ENCODE results near the gene STK17A. TPM values are rescaled to one million over a fixed set of nuclear protein-coding genes. Genes with fewer than 3 reads are reported as not detected.
"Not testable (repeated sequence)": the region's sequence is repeated elsewhere in the genome, so short reads cannot be mapped to it uniquely, and the experiment has no call there.

STK17A gene
- total RNA-seq, 2 experiments from 2014 or later, result 25.8 to 28.7 TPM

DNA sequence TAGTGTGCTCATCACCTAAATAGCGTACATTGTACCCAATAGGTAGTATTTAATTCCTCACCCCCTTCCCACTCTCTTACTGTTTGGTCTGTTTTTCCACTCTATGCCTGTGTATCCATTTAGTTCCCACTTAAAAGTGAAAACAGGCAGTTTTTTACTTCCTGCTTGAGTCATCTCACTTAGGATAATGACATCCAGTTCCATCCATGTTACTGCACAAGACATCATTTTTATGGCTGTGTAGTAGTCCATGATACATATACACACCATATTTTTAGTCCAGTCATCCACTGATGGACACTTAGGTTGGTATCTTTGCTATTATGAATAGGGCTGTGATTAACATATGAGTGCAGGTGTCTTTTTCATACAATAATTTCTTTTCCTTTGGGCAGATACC is 10.1 kb downstream of the STK17A start:
- no peaks in the 10 kb centered on the region for H3K9me2 ChIP-seq (ENCODE audit: insufficient read depth, low read length)
- H3K27ac ChIP-seq (ENCODE audit: low read depth, low read length, poor library complexity, severe bottlenecking), result no peak overlapping the region
- H3K79me2 ChIP-seq (ENCODE audit: insufficient read depth, low read depth, low read length), result peaks cover 82% of the 10 kb centered on the region
- H4K20me1 ChIP-seq (ENCODE audit: insufficient read depth, low read length), result peaks cover 17% of the 10 kb centered on the region
- no TSS peak for BruUV-seq (replicated peaks)
- intact Hi-C loops (cut with micrococcal nuclease; ENCODE audit: unreplicated experiment), result no loop called here
- no peak overlapping the region for H2AFZ ChIP-seq (ENCODE audit: low read length)
- peaks cover 66% of the 10 kb centered on the region for H3K4me1 ChIP-seq (ENCODE audit: insufficient read depth, low read length, poor library complexity, severe bottlenecking)
- TF ChIP-seq, protein P1, sequence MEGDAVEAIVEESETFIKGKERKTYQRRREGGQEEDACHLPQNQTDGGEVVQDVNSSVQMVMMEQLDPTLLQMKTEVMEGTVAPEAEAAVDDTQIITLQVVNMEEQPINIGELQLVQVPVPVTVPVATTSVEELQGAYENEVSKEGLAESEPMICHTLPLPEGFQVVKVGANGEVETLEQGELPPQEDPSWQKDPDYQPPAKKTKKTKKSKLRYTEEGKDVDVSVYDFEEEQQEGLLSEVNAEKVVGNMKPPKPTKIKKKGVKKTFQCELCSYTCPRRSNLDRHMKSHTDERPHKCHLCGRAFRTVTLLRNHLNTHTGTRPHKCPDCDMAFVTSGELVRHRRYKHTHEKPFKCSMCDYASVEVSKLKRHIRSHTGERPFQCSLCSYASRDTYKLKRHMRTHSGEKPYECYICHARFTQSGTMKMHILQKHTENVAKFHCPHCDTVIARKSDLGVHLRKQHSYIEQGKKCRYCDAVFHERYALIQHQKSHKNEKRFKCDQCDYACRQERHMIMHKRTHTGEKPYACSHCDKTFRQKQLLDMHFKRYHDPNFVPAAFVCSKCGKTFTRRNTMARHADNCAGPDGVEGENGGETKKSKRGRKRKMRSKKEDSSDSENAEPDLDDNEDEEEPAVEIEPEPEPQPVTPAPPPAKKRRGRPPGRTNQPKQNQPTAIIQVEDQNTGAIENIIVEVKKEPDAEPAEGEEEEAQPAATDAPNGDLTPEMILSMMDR (conservative IDR thresholded peaks at IDR 0.05; ENCODE audit: low read length), result no peak
- no peak for TF ChIP-seq EZH2phosphoT487 (IDR thresholded peaks at IDR 0.05; ENCODE audit: borderline replicate concordance, low read depth, low read length)
- CTCF ChIA-PET (ENCODE audit: unreplicated experiment), result no interaction called here
- peaks cover 30% of the 10 kb centered on the region for H3K36me3 ChIP-seq (ENCODE audit: insufficient read depth, low read length)
- peak overlapping the region; percentile 25 for H3K4me2 ChIP-seq (ENCODE audit: low read length)
- POLR2A ChIA-PET, result interaction anchor here (0.6 kb wide), 1 partner anchor 25 kb away, joined by 3 read pairs; no protein-coding TSS in a partner anchor
- DNase-seq (ENCODE audit: low spot score), result no peak
- H3K4me3 ChIP-seq (ENCODE audit: low read depth, low read length, poor library complexity, severe bottlenecking), result no peak overlapping the region
- no peaks in the 10 kb centered on the region for H3K9me3 ChIP-seq (ENCODE audit: low read length)

DNA sequence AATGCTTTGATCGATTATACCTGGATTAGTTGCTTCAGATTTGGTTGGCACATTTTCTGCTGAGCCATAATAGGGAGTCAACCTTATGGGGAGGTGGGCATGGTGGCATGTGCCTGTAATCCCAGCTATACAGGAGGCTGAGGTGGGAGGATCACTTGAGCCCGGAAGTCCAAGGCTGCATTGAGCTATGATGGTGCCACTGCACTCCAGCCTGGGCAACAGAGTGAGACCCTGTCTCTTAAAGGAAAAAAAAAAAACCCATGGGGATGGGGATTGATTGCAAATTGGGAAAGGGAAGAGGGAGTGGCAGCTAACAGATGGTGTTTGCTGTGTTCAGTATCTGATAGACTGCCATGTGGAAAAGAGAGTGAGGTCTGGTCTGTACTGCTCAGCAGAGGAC is 11.1 kb downstream of the STK17A start:
- H4K20me1 ChIP-seq (ENCODE audit: insufficient read depth, low read length), result peaks cover 17% of the 10 kb centered on the region
- H2AFZ ChIP-seq (ENCODE audit: low read length), result no peak overlapping the region
- peak overlapping the region; percentile 25; the same call in 1 of the 2 replicates for H3K4me2 ChIP-seq (ENCODE audit: low read length)
- no peak for TF ChIP-seq EZH2phosphoT487 (IDR thresholded peaks at IDR 0.05; ENCODE audit: borderline replicate concordance, low read depth, low read length)
- TF ChIP-seq, protein P1 (conservative IDR thresholded peaks at IDR 0.05; ENCODE audit: low read length), result no peak
- BruUV-seq (replicated peaks), result no TSS peak
- no peaks in the 10 kb centered on the region for H3K9me3 ChIP-seq (ENCODE audit: low read length)
- intact Hi-C loops (cut with micrococcal nuclease; ENCODE audit: unreplicated experiment), result no loop called here
- ChIA-PET POLR2A (interaction anchor here (0.5 to 1.5 kb wide), 8 partner anchors 8 to 479 kb away, joined by 3 to 4 read pairs (median 3); partner anchors contain the start of gene COA1), CTCF (ENCODE audit: unreplicated experiment) (no interaction called here)
- H3K9me2 ChIP-seq (ENCODE audit: insufficient read depth, low read length), result no peaks in the 10 kb centered on the region
- H3K4me3 ChIP-seq (ENCODE audit: low read depth, low read length, poor library complexity, severe bottlenecking), result no peak overlapping the region
- peaks cover 72% of the 10 kb centered on the region for H3K79me2 ChIP-seq (ENCODE audit: insufficient read depth, low read depth, low read length)
- H3K4me1 ChIP-seq (ENCODE audit: insufficient read depth, low read length, poor library complexity, severe bottlenecking), result peaks cover 55% of the 10 kb centered on the region
- H3K27ac ChIP-seq (ENCODE audit: low read depth, low read length, poor library complexity, severe bottlenecking), result no peak overlapping the region
- DNase-seq (ENCODE audit: low spot score), result no peak
- peaks cover 40% of the 10 kb centered on the region for H3K36me3 ChIP-seq (ENCODE audit: insufficient read depth, low read length)

DNA sequence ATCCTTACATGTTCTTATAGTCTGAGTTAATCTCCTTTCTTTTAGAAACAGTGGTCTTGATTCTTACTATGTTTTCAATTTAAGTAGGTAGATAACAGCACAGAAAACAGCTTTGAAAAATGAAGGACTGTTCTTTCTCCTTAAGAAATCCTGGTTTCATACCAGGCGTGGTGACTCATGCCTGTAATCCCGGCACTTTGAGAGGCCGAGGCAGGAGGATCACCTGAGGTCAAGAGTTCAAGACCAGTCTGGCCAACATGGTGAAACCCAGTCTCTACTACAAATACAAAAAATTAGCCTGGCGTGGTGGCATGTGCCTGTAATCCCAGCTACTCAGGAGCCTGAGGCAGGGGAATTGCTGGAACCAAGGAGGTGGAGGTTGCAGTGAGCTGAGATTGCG is 13.5 kb downstream of the STK17A start:
- H2AFZ ChIP-seq (ENCODE audit: low read length); H3K9me2 ChIP-seq (ENCODE audit: insufficient read depth, low read length); H3K27ac ChIP-seq (ENCODE audit: low read depth, low read length, poor library complexity, severe bottlenecking); BruUV-seq (replicated peaks); H3K9me3 ChIP-seq (ENCODE audit: low read length); H3K4me3 ChIP-seq (ENCODE audit: low read depth, low read length, poor library complexity, severe bottlenecking); DNase-seq (ENCODE audit: low spot score); intact Hi-C loops (cut with micrococcal nuclease; ENCODE audit: unreplicated experiment); CTCF ChIA-PET (ENCODE audit: unreplicated experiment); H3K4me2 ChIP-seq (ENCODE audit: low read length): not testable (repeated sequence)
- Histone ChIP-seq H3K36me3 (ENCODE audit: insufficient read depth, low read length) (peaks cover 62% of the 10 kb centered on the region), H3K4me1 (ENCODE audit: insufficient read depth, low read length, poor library complexity, severe bottlenecking) (peaks cover 31% of the 10 kb centered on the region), H4K20me1 (ENCODE audit: insufficient read depth, low read length) (peaks cover 11% of the 10 kb centered on the region), H3K79me2 (ENCODE audit: insufficient read depth, low read depth, low read length) (peaks cover 48% of the 10 kb centered on the region)
- POLR2A ChIA-PET, result interaction anchor here (1.0 to 1.2 kb wide), 2 partner anchors 9 to 14 kb away, joined by 4 read pairs; partner anchors contain the start of gene STK17A
